ENCODE measurements around the gene CYP17A1. TPM values are rescaled to one million over a fixed set of nuclear protein-coding genes. Genes with fewer than 3 reads are reported as not detected.
"Not testable (repeated sequence)": the region's sequence is repeated elsewhere in the genome, so short reads cannot be mapped to it uniquely, and the experiment has no call there.

CYP17A1 gene
- polyA plus RNA-seq, 3 donors = 0.34 to 2.4 (median 0.46) TPM

DNA sequence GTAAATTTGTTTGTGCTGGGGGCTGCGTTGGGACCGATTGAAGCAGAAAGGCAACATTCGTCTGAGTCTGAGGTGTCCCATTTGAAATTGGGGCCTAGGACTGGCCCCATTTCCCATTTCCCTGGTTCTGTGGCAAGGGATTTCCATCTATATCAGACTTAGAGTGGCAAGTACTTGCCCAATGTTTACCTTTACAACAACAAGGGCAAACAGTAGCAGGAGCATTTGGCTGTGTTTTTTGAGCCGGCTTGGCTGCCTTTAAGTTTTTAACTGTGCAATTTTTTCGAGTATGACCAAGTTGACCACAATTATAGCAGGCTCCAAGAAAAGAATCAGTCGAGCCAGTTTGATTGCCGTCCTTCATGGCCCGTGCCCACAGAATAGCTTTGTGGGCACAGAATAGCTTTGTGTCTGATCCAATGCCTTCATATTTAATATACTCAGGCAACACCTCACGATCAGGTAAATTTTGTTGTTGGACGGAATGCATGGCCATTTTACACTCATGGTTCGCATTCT lies 4.7 kb upstream of the CYP17A1 start:
- H3K27ac ChIP-seq (ENCODE audit: low read depth, low read length) = no peak overlapping the region
- 70 to 88% (median 79%) methylated on average over 11 of the region's 11 CpGs for WGBS, 3 donors

DNA sequence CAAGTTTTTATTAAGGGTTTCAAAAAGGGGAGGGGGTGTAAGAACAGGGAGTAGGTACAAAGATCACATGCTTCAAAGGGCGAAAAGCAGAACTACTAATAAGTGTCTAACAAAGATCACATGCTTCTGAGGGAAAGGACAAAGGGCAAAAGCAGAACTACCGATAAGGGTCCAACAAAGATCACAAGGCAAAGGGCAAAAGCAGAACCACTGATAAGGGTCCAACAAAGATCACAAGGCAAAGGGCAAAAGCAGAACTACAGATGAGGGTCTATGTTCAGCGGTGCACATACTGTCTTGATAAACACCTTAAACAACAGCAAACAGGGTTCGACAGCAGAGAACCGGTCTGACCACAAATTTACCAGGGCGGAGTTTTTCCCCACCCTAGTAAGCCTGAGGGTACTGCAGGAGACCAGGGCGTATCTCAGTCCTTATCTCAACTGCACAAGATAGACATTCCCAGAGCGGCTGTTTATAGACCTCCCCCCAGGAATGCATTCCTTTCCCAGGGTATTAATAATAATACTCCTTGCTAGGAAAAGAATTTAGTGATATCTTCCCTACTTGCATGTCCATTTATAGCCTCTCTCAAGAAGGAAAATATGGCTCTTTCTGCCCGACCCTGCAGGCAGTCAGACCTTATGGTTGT lies 1.2 kb upstream of the CYP17A1 start:
- 83 to 88% (median 86%) methylated on average over 9 of the region's 9 CpGs for WGBS, 3 donors
- H3K27ac ChIP-seq (ENCODE audit: low read depth, low read length) = not testable (repeated sequence)

DNA sequence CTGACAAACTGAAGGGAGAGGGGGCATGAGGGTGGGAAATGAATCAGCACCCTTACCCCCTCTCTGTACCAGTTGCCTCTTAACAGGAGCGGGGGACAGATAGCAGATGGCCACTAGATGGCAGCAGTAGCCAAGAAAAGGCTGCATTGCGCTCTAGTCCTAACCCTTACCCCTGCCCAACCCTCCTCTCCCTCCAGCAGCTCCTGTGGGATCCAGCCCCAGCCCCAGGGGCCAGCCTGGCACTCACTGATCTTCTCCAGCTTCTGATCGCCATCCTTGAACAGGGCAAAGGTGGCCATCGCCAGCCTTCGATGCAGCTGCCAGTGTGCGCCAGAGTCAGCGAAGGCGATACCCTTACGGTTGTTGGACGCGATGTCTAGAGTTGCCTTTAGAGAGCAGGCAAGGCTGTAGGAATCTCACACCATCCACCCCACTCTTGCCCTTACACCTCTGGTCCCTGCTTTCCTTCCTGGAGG lies 2.2 kb downstream of the CYP17A1 start:
- 59 to 66% (median 63%) methylated on average over 11 of the region's 11 CpGs for WGBS, 3 donors
- no peak overlapping the region for H3K27ac ChIP-seq (ENCODE audit: low read depth, low read length)

DNA sequence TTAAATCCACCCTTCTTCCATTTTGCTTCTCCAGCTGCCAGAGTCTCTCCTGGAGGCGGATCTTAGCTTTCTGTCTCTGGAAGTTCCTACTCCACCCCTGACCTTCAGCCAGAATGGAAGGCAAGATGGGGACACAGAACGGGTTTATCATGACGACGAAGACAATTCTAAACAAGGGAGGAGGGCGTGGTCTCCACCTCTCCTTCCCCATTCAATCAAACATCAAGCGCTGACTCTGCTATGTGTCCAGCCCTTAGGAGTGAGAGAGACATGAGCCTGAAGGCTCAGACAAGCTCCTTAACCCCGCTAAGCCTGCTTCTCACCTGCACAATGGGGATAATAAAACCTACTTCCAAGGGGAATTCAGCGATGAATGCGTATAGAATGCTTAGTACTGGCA lies 3.1 kb downstream of the CYP17A1 start:
- 54 to 64% (median 64%) methylated on average over 9 of the region's 9 CpGs for WGBS, 3 donors
- no peak overlapping the region for H3K27ac ChIP-seq (ENCODE audit: low read depth, low read length)

DNA sequence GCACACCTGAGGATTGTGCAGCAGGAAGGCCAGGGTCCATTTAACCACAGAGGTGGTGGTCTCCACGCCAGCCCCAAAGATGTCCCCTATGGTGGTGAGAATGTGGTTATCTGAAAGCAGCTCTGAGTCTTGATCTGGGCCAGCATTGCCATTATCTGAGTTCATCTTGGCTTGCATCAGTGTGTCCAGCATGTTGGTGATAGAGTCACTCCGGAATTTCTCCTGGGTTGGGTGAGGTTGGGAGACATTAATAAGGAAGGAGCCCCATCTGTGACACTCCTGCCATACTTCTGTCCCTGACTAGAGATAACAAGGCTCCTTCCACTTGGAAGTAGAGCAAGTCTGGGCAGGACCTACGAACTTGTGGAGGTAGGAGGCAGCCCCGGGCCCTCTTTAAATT lies 4.2 kb downstream of the CYP17A1 start:
- no peak overlapping the region for H3K27ac ChIP-seq (ENCODE audit: low read depth, low read length)

DNA sequence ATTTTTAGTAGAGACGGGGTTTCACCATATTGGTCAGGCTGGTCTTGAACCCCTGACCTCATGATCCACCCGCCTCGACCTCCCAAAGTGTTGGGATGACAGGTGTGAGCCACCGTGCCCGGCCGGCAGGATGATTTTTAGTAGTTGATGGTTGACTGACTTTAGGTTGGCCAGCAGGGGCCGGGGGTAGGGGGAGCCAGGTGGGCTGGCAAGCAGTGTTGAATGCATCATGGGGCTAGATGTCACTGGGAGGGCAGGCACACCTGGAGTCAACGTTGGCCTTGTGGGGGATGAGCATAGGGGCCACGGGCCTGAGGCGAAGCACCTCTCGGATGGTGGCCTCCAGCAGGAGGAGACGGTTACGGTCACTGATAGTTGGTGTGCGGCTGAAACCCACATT lies 5.0 kb downstream of the CYP17A1 start:
- WGBS, 3 donors = 81 to 90% (median 86%) methylated on average over 14 of the region's 14 CpGs
- H3K27ac ChIP-seq (ENCODE audit: low read depth, low read length) = no peak overlapping the region

More for the DNA sequence above, 4.2 kb downstream of the CYP17A1 start:
- WGBS, 3 donors = 82 to 91% (median 90%) methylated on average over 4 of the region's 4 CpGs

DNA sequence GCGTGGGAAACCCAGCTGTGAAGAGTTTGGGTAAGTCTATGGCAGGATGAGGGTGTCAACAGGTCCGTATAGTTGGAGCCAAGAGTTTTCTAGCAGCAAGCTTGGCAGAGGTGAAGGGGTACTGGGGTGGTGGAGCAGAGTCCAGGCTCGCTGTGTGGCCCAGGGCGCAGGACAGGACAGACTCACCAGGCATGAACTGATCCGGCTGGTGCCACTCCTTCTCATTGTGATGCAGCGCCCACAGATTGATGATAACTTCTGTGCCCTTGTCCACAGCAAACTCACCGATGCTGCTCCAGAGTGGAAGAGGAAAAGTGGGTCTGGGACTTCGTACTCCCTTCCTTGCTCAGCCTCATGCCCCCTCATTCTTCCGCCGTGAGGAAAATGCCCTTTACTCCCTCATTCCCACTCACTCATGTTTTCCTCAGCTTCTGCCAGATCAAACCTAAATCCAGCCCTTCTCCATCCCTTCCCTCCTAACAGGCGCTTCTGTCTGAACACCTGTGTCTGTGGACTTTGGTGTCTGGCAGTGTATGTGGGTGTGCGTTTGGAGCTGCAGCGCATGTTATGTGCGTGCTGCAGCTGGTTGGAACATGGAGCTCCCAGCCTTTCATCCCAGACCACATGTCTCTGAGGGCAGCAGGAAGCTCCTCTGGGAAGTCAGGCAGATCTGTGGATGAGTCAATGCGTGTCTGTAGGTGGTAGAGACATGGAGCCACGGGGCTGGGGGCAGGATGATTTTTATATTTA lies 5.7 kb downstream of the CYP17A1 start:
- no peak overlapping the region for H3K27ac ChIP-seq (ENCODE audit: low read depth, low read length)
- 65 to 80% (median 78%) methylated on average over 16 of the region's 16 CpGs for WGBS, 3 donors

DNA sequence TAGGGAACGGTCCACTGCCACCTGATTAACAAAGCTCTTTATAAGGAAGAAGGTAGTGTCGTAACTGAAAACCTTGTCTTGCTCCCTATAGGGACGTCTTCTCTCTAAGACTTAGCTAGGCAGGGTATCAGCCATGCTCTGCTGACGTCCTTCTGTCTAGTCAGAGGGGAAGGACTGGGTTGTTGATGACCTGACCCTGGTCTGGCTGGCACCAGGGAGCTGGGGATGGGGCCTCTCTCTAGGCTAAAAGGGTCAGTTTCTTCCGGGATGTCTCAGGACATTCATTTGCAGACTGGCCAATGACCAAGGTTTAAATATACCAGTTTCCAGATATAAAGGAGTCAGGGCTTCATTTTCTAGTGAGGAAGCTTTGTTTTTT lies 9.6 kb downstream of the CYP17A1 start:
- WGBS, 3 donors = 74 to 83% (median 82%) methylated on average over 5 of the region's 5 CpGs
- no peak overlapping the region for H3K27ac ChIP-seq (ENCODE audit: low read depth, low read length)

DNA sequence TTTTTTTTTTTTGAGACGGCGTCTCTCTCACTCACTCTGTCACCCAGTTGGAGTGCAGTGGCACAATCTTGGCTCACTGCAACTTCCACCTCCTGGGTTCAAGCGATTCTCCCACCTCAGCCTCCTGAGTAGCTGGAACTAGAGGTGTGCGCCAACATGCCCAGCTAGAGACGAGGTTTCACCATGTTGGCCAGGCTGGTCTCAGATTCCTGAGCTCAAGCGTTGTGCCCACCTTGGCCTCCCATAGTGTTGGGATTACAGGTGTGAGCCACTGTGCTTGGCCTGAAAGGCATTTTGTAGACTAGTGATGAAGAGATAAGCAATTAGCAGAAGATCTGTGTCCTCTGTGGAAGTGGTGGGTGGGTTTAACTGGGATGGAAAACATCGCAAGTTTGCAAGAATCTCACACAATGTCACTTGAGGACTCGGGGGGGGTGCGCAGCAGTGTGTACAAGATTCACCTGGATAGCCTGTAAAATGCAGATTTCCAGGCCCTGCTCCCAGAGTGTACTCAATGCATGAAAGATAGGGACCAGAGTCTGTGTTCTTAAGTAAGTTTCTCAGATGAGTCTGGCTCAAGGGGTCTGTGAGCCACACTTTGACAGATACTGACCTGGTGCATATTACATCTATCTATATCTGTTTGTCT lies 10.9 kb downstream of the CYP17A1 start:
- WGBS, 3 donors = 87 to 93% (median 93%) methylated on average over 9 of the region's 9 CpGs
- no peak overlapping the region for H3K27ac ChIP-seq (ENCODE audit: low read depth, low read length)

DNA sequence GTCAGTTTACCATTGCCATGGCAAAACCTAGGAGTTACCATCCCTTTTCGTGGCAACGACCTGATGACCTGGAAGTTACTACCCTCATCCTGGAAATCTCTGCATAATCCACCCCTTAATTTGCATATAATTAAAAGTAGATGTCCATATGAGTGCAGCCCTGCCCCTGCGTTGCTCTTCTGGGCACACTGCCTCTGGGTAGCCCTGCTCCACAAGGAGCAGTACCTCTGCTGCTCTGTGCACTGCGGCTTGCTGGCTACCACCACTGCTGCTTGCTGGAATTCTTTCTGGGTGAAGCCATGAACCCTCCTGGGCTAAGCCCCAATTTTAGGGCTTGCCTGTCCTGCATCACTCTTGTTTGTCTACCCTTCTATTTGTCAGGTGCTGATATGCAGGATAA lies 12.5 kb downstream of the CYP17A1 start:
- no peak overlapping the region for H3K27ac ChIP-seq (ENCODE audit: low read depth, low read length)
- 90 to 95% (median 94%) methylated on average over 4 of the region's 4 CpGs for WGBS, 3 donors

DNA sequence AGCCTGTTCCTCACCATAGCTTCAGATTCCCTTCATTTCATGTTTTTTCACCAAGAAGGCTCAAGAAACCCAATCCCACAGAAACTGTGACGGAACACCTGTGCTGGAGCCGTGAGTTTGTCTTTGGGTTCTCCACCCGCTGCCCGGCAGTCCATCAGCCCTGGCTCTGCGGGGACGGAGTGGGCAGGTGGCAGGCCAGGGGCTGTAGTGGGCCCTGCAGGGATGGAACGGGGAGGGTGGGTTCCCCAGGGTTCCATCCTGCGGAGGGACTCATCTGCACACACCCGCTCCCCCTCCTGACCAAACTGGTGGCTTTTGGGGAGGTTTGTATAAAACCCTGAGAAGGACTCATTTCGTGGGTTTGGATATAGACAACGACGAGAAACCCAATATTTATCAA lies 15.0 kb downstream of the CYP17A1 start:
- 87 to 93% (median 91%) methylated on average over 12 of the region's 12 CpGs for WGBS, 3 donors
- H3K27ac ChIP-seq (ENCODE audit: low read depth, low read length) = no peak overlapping the region

DNA sequence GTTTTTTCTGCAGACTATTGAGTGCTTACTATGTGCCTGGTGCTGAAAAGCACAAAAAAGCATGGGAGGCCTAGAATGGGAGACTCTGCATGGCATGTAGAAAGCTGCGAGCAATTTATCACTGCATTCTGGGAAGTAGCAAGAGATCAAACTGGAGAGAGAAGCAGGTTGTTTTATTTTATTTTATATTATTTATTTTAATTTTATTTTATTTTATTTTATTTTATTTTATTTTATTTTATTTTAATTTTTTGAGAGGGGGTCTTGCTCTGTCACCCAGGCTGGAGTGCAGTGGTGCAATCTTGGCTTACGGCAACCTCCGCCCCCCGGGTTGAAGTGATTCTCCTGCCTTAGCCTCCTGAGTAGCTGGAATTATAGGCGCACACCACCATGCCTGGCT lies 17.2 kb downstream of the CYP17A1 start:
- H3K27ac ChIP-seq (ENCODE audit: low read depth, low read length) = not testable (repeated sequence)
- WGBS, 3 donors = 95 to 97% (median 97%) methylated on average over 5 of the region's 5 CpGs

DNA sequence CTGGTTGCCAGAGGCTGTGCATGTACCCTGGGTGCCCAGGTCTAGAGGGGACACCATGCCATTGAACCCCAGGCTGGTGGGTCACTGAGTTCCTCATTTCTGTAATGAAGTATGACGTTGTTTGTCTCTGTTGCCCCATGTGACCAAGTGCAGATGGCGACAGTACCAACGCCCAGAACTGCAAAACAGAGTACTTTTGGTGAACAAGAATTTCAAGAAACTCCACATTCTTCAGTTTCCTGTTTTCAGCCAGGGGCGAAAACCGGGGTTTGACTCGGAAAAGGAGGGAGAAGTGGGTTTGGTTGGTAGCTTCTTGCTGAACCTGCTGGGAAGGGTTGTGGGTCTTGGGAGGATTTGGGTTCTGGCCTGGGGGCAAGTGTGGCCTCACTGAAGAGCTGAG lies 18.2 kb downstream of the CYP17A1 start:
- H3K27ac ChIP-seq (ENCODE audit: low read depth, low read length) = no peak overlapping the region
- WGBS, 3 donors = 45 to 56% (median 47%) methylated on average over 6 of the region's 6 CpGs

DNA sequence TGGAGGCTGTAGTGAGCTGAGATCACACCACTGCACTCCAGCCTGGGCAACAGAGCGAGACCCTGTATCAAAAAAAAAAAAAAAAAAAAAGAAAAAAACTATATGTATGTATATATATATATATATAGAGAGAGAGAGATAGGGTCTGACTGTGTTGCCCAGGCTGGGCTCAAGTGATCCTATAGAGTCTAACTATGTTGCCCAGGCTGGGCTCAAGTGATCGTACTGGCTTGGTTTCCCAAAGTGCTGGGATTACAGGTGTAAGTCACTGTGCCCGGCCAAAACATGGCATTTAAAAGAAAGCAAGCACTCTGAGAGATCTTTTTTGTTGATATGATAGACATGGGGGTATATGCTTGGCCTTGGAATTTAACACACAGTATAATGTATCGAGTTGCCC lies 20.0 kb downstream of the CYP17A1 start:
- no peak overlapping the region for H3K27ac ChIP-seq (ENCODE audit: low read depth, low read length)
- 96 to 100% (median 96%) methylated on average over 4 of the region's 4 CpGs for WGBS, 3 donors

DNA sequence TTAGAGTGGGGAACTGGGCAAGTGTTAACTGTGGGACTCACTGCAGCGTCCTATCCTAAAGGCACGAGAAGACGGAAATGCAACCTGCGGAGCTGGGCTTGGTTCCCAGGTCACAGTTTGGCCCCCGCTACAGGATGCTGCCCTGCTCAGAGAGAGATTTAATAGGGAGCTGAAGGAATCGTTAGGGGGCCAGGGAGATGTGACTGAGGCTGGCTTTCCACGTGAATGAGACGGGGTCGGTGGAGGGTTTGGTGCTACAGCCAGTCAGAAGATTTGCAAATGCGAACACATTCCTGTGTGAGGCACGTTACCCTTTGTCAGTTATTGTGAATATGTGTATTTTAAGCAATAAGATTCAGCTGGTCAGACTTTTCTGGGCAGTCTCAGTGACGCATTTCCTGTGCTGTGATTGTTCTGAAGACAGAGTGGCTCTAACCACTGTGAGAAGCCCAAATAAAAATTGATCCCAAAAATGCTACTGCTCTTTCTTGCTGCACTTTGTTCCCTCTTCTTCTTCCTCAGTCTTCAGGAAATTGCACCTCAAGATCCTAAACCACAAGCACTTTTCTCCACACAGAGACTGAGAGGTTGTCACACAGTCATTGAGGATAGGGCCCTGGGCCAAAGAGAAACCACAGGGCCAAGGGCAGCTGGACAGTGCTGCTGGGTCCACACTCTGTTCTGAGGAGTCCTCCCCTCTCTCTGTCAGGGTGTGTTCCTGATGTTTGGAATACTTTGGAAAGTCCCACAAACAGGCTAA lies 21.2 kb downstream of the CYP17A1 start:
- WGBS, 3 donors = 38 to 76% (median 44%) methylated on average over 12 of the region's 12 CpGs
- H3K27ac ChIP-seq (ENCODE audit: low read depth, low read length) = peak overlapping the region; percentile 71

DNA sequence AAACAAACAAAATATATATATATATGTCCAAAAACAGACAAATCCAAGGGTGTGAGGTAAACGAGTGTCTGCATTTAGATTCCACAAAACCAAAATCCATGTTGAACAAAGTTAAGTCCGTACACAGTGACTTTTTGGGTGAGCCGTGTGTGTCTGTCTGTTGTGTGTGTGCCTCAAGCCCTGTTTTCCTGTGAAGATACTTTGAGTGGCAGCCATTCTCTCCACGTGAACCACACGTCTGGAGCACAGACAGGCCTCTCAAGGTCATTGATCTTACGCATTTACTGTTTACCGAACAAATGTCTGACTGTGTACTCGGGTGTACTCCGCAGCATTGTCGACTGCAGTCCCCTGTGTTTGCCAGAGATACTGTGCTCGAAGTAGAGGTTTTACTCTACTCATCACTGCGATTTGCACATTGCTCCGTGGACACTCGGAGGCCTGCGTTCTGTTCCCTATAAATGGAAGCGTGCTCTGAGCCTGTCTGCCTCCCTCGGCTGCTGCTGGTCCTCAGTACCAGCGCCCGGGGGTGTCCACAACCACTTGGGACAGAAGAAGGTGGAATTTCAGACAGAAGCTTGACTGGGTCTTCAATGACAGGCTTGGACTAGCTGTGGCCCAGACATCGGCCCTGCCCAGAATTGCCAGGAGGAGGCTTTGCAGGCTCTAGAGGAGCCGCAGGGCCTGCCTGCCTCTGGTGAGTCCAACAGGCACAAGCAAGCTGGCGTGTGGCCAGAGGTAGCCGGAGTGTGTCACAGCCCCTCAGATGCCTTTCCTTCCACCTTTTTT lies 22.1 kb downstream of the CYP17A1 start:
- 68 to 78% (median 73%) methylated on average over 23 of the region's 23 CpGs for WGBS, 3 donors
- peak overlapping the region; percentile 88 for H3K27ac ChIP-seq (ENCODE audit: low read depth, low read length)

DNA sequence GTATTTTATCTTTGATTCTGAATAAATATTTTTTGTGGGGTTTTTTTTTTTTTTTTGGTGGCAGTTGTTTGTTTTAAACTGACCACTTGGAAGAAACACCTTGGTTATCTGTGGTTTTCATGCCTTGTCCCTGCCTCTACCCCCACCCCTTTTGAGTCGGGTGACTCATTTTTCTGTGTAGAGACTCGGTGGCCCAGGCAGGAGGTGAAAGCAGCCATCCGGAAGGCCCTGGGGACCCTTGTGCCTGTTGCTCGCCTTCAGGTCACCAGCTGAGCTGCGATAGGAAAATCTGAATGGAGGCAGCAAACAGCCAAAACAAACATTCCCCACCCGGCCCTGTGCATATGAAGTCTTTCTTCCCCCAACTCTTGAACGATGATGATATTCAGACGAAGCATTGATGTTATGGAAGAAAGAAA lies 22.8 kb downstream of the CYP17A1 start:
- no peak overlapping the region for H3K27ac ChIP-seq (ENCODE audit: low read depth, low read length)
- WGBS, 3 donors = 48 to 69% (median 49%) methylated on average over 8 of the region's 8 CpGs

Data from adipose tissue (tissue), 3 donors.